Tibial nerve (tissue), 4 donors: ENCODE results near the gene NCAM1.

Experiments used
- EP300 ChIP-seq, 2 donors: sonication (generic); formaldehyde crosslinking; IDR thresholded peaks; one replicate each; pipeline ENCODE4 v1.6.1; 2017; ENCODE audit warnings: antibody characterized with exemption in 2 of 2, mild to moderate bottlenecking in 1 of 2
- TF ChIP-seq, protein P1 (sequence below), 5 experiments: fragments of 200-600 bp in 3 of 5; fragments of 450-650 bp in 2 of 5; sonication (generic) in 3 of 5; IDR thresholded peaks; one replicate each; pipeline ENCODE4 v1.5.1; 2016 to 2019; ENCODE audit warnings: antibody characterized with exemption in 5 of 5, mild to moderate bottlenecking in 3 of 5, moderate library complexity in 2 of 5

DNA sequence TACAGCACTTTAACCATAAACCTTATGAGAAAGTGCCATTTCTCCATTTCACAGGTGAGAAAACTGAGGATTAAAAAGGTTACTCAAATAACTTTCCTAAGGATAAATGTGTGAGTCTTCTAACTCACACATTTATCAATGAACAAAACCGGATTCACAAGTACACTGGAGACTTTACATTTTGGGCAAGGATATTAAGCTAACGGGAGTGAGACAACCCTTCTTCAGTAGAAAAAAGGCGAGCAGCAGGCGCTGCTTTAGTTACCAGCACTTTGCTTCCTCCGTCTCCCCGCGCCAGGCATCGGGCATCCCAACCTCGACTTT lies 352.8 kb downstream of the NCAM1 start:
- TF ChIP-seq, protein P1, sequence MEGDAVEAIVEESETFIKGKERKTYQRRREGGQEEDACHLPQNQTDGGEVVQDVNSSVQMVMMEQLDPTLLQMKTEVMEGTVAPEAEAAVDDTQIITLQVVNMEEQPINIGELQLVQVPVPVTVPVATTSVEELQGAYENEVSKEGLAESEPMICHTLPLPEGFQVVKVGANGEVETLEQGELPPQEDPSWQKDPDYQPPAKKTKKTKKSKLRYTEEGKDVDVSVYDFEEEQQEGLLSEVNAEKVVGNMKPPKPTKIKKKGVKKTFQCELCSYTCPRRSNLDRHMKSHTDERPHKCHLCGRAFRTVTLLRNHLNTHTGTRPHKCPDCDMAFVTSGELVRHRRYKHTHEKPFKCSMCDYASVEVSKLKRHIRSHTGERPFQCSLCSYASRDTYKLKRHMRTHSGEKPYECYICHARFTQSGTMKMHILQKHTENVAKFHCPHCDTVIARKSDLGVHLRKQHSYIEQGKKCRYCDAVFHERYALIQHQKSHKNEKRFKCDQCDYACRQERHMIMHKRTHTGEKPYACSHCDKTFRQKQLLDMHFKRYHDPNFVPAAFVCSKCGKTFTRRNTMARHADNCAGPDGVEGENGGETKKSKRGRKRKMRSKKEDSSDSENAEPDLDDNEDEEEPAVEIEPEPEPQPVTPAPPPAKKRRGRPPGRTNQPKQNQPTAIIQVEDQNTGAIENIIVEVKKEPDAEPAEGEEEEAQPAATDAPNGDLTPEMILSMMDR (IDR thresholded peaks at IDR 0.05), result no peak
- TF ChIP-seq EP300 (IDR thresholded peaks at IDR 0.05), result no peak
